SK-N-SH treated with all-trans-retinoic acid at 6 μM for 48 hours (cell line): ENCODE measurements around the gene TAS1R1.
A peak's percentile ranks its signal among the peaks of the same experiment; 100 is the strongest.

Experiments used
- ATAC-seq: fragments of 200-7000 bp; cut with Tn5 transposase; 3 replicates; pipeline ENCODE4 v1.9.1; 2020; ENCODE audit warnings: mild to moderate bottlenecking, moderate library complexity
- ARNTL ChIP-seq: fragments of 450-650 bp; formaldehyde crosslinking; IDR thresholded peaks from 2 replicates; pipeline ENCODE4 v1.5.0; 2020; ENCODE audit warnings: low read depth, mild to moderate bottlenecking, moderate library complexity, borderline replicate concordance
- BACH2 ChIP-seq: fragments of 250-450 bp; sonication (Bioruptor Pico); IDR thresholded peaks from 2 replicates; pipeline ENCODE4 v1.9.0; 2021; ENCODE audit warnings: mild to moderate bottlenecking, borderline replicate concordance
- CSDC2 ChIP-seq: fragments of 250-450 bp; sonication (Bioruptor Pico); IDR thresholded peaks from 2 replicates; pipeline ENCODE4 v1.5.0; 2020; ENCODE audit warnings: mild to moderate bottlenecking, moderate library complexity
- ESRRG ChIP-seq: fragments of 250-450 bp; sonication (Bioruptor Pico); IDR thresholded peaks from 2 replicates; pipeline ENCODE4 v1.6.1; 2021; ENCODE audit warnings: mild to moderate bottlenecking
- GLIS3 ChIP-seq: fragments of 250-450 bp; sonication (Bioruptor Pico); IDR thresholded peaks from 2 replicates; pipeline ENCODE4 v1.5.0; 2020; ENCODE audit warnings: mild to moderate bottlenecking, moderate library complexity
- ISL1 ChIP-seq: fragments of 250-450 bp; sonication (Bioruptor Pico); IDR thresholded peaks from 2 replicates; pipeline ENCODE4 v2.1.2; 2022; ENCODE audit warnings: mild to moderate bottlenecking, moderate library complexity
- OSR1 ChIP-seq: fragments of 250-450 bp; sonication (Bioruptor Pico); IDR thresholded peaks from 2 replicates; pipeline ENCODE4 v1.8.0; 2022; ENCODE audit warnings: moderate library complexity, mild to moderate bottlenecking, inconsistent platforms
- PATZ1 ChIP-seq: fragments of 250-450 bp; sonication (Bioruptor Pico); IDR thresholded peaks from 2 replicates; pipeline ENCODE4 v1.8.0; 2020; ENCODE audit warnings: mild to moderate bottlenecking, moderate library complexity, borderline replicate concordance
- POU6F1 ChIP-seq: fragments of 250-450 bp; sonication (Bioruptor Pico); IDR thresholded peaks from 2 replicates; pipeline ENCODE4 v1.8.0; 2021; ENCODE audit warnings: low read depth, mild to moderate bottlenecking, moderate library complexity, borderline replicate concordance
- PPARA ChIP-seq: fragments of 250-450 bp; sonication (Bioruptor Pico); IDR thresholded peaks from 2 replicates; pipeline ENCODE4 v1.5.0; 2020; ENCODE audit warnings: mild to moderate bottlenecking, borderline replicate concordance
- RARB ChIP-seq: fragments of 250-450 bp; sonication (Bioruptor Pico); IDR thresholded peaks from 2 replicates; pipeline ENCODE4 v1.8.0; 2021; ENCODE audit warnings: mild to moderate bottlenecking, moderate library complexity
- SNAI2 ChIP-seq: fragments of 250-450 bp; sonication (Bioruptor Pico); IDR thresholded peaks from 2 replicates; pipeline ENCODE4 v1.5.0; 2020; ENCODE audit warnings: mild to moderate bottlenecking, moderate library complexity
- TCF4 ChIP-seq: fragments of 250-450 bp; sonication (Bioruptor Pico); IDR thresholded peaks from 2 replicates; pipeline ENCODE4 v1.8.0; 2021; ENCODE audit warnings: mild to moderate bottlenecking, moderate library complexity, borderline replicate concordance
- TOX ChIP-seq: fragments of 250-450 bp; sonication (Bioruptor Pico); IDR thresholded peaks from 2 replicates; pipeline ENCODE4 v1.8.0; 2021; ENCODE audit warnings: mild to moderate bottlenecking, moderate library complexity, borderline replicate concordance
- TSHZ2 ChIP-seq: fragments of 250-450 bp; sonication (Bioruptor Pico); IDR thresholded peaks from 2 replicates; pipeline ENCODE4 v1.5.0; 2020; ENCODE audit warnings: mild to moderate bottlenecking, moderate library complexity
- ZC3H10 ChIP-seq: fragments of 250-450 bp; sonication (Bioruptor Pico); IDR thresholded peaks from 2 replicates; pipeline ENCODE4 v1.5.1; 2021; ENCODE audit warnings: mild to moderate bottlenecking, moderate library complexity
- ZFP3 ChIP-seq: fragments of 250-450 bp; sonication (Bioruptor Pico); IDR thresholded peaks from 2 replicates; pipeline ENCODE4 v1.5.0; 2020; ENCODE audit warnings: mild to moderate bottlenecking, moderate library complexity
- ZFP30 ChIP-seq: fragments of 450-650 bp; formaldehyde crosslinking; IDR thresholded peaks from 2 replicates; pipeline ENCODE4 v1.5.0; 2022; ENCODE audit warnings: mild to moderate bottlenecking, moderate library complexity
- ZNF565 ChIP-seq: fragments of 450-650 bp; formaldehyde crosslinking; conservative IDR thresholded peaks from 2 replicates; pipeline ENCODE4 v1.5.0; 2020; ENCODE audit warnings: low read depth, mild to moderate bottlenecking, moderate library complexity
- ZNF70 ChIP-seq: fragments of 450-650 bp; formaldehyde crosslinking; IDR thresholded peaks from 2 replicates; pipeline ENCODE4 v1.5.0; 2020; ENCODE audit warnings: mild to moderate bottlenecking, moderate library complexity
- ZNF8 ChIP-seq: fragments of 450-650 bp; formaldehyde crosslinking; IDR thresholded peaks from 2 replicates; pipeline ENCODE4 v1.5.0; 2020; ENCODE audit warnings: mild to moderate bottlenecking, moderate library complexity
- TF ChIP-seq, protein P1 (sequence below): fragments of 250-450 bp; sonication (Bioruptor Pico); IDR thresholded peaks from 2 replicates; pipeline ENCODE4 v1.5.1; 2021; ENCODE audit warnings: mild to moderate bottlenecking, moderate library complexity
- TF ChIP-seq, protein P2 (sequence below): fragments of 250-450 bp; sonication (Bioruptor Pico); IDR thresholded peaks from 2 replicates; pipeline ENCODE4 v1.5.1; 2020; ENCODE audit warnings: low read depth, mild to moderate bottlenecking, moderate library complexity

The TAS1R1 gene

GRCh38 chr1:6624710-6625583 lies 69.8 kb downstream of the TAS1R1 start, which contains the start of gene THAP3:
TSS of gene THAP3 (plus strand) at chr1:6624868. CDS start at chr1:6625219, 351 bp downstream.
- ATAC-seq = peak; percentile 89
- TF ChIP-seq ZNF70 (CRISPR knock-in tag) (peak; percentile 84), CSDC2 (no peak)

DNA sequence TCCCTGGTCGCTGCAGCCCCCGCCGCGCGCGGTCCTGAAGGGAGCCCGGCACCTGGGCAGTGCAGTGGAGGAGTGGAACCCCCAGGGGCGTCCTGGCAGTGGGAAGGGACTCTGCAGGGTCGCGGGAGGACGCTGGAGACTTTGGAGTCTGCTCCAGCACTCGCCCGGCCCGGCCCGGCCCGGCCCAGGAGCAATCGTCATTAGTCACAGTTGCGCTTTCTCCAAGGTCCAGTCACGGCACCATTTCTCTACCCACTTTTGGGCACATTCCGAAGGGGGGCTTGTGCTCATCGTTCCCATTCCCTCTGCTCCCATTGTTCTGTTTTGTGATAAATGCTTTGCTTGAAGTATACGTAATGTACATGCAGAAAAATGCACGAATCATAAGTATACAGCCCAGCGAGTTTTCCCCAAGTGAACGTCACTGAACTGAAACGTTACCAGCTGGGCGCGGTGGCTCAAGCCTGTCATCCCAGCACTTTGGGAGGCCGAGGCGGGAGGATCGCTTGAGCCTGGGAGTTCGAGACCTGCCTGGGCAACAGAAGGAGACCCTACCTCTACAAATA lies 70.6 kb downstream of the TAS1R1 start:
- TF ChIP-seq OSR1 (CRISPR knock-in tag) (no peak), ZNF70 (CRISPR knock-in tag) (no peak), PATZ1 (CRISPR knock-in tag) (no peak), ZFP3 (CRISPR knock-in tag) (no peak), SNAI2 (no peak), TCF4 (no peak), CSDC2 (no peak), ZNF565 (CRISPR knock-in tag) (no peak), ISL1 (CRISPR knock-in tag) (no peak), TOX (CRISPR knock-in tag) (no peak), ARNTL (no peak), PPARA (CRISPR knock-in tag) (no peak), ZFP30 (no peak), ZC3H10 (CRISPR knock-in tag) (no peak), ESRRG (CRISPR knock-in tag) (no peak), ZNF8 (CRISPR knock-in tag) (no peak), BACH2 (CRISPR knock-in tag) (no peak), TSHZ2 (no peak), RARB (no peak)
- TF ChIP-seq, protein P1, sequence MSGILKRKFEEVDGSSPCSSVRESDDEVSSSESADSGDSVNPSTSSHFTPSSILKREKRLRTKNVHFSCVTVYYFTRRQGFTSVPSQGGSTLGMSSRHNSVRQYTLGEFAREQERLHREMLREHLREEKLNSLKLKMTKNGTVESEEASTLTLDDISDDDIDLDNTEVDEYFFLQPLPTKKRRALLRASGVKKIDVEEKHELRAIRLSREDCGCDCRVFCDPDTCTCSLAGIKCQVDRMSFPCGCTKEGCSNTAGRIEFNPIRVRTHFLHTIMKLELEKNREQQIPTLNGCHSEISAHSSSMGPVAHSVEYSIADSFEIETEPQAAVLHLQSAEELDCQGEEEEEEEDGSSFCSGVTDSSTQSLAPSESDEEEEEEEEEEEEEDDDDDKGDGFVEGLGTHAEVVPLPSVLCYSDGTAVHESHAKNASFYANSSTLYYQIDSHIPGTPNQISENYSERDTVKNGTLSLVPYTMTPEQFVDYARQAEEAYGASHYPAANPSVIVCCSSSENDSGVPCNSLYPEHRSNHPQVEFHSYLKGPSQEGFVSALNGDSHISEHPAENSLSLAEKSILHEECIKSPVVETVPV (CRISPR knock-in tag) = no peak
- TF ChIP-seq, all 23 proteins: peak for 0
- ATAC-seq = peak; percentile 43

DNA sequence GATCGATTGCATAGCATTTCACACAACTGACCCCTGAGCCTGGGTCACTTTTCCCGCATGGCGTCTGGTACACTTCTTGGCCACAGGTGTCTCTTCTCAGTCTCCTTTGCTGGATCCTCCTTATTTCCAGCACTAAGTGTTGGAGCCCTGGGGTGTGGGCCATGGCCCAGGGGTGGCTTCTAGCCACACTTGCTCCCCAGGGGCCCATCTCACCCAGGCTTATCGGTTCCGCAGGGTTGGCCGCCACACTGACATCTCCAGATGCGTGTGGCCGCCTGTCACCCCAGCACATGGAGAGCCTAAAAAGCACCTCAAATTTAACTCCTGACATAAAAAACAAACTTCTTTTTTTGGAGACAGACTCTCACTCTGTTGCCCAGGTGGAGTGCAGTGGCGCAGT lies 71.9 kb downstream of the TAS1R1 start:
- ATAC-seq = no peak
- TF ChIP-seq CSDC2 (no peak), POU6F1 (no peak), TSHZ2 (no peak), SNAI2 (no peak), ISL1 (CRISPR knock-in tag) (no peak), ZNF70 (CRISPR knock-in tag) (no peak), GLIS3 (no peak), RARB (no peak), ZC3H10 (CRISPR knock-in tag) (no peak), ARNTL (no peak), ZNF8 (CRISPR knock-in tag) (no peak), OSR1 (CRISPR knock-in tag) (no peak), TOX (CRISPR knock-in tag) (no peak)
- TF ChIP-seq, protein P2, sequence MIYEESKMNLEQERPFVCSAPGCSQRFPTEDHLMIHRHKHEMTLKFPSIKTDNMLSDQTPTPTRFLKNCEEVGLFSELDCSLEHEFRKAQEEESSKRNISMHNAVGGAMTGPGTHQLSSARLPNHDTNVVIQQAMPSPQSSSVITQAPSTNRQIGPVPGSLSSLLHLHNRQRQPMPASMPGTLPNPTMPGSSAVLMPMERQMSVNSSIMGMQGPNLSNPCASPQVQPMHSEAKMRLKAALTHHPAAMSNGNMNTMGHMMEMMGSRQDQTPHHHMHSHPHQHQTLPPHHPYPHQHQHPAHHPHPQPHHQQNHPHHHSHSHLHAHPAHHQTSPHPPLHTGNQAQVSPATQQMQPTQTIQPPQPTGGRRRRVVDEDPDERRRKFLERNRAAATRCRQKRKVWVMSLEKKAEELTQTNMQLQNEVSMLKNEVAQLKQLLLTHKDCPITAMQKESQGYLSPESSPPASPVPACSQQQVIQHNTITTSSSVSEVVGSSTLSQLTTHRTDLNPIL (CRISPR knock-in tag) = no peak
